Posterior vena cava (tissue), 2 donors: ENCODE results near the gene AGXT. TPM values are rescaled to one million over a fixed set of nuclear protein-coding genes. Genes with fewer than 3 reads are reported as not detected.

Experiments used
- DNase-seq: peaks from one replicate; pipeline ENCODE4 v3.0.0-alpha.2; 2020; ENCODE audit warnings: low spot score
- intact Hi-C, 2 donors: fragments of 100-400 bp; cut with DNase I; formaldehyde crosslinking; loops; one replicate each; pipeline versions ENCODE4 v1.14.1 to v1.14.2; 2022 to 2023
- total RNA-seq, 2 donors: library from RNA; stranded (reverse); fragmentation: NEBNext Ultra II Directional; extraction: Animal tissue kit (Norgen Biotek cat#: 25700); gene quantifications; one replicate each; pipeline ENCODE4 v1.2.1, GENCODE V29; 2021
- donor health status: DM: yes; HTN: yes; CAD: no.
- donor health status: DM: yes; HTN: yes; CAD: no.

Gene AGXT
- total RNA-seq, 2 donors from 2014 or later = not detected

DNA sequence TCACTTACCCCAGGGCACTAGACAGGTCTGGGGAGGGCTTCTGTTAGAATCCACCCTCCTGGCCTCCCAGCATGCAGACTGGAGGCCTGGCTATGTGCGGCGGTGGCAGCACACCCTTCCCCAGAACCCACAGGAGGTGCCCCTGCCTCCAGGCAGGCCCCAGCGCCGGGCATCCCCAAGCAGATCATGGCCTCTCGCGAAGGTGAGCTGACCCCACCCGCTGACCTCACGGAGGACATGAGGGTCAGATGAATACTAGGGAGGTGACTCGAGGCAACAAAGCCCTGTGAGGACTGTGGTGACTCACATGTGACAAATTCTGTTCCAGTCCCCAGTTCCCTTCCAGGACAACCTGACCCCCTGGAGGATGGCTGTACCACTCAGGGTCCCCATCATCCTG, 25.4 kb downstream of the AGXT start:
- intact Hi-C loops = no loop called here
- no peak for DNase-seq

DNA sequence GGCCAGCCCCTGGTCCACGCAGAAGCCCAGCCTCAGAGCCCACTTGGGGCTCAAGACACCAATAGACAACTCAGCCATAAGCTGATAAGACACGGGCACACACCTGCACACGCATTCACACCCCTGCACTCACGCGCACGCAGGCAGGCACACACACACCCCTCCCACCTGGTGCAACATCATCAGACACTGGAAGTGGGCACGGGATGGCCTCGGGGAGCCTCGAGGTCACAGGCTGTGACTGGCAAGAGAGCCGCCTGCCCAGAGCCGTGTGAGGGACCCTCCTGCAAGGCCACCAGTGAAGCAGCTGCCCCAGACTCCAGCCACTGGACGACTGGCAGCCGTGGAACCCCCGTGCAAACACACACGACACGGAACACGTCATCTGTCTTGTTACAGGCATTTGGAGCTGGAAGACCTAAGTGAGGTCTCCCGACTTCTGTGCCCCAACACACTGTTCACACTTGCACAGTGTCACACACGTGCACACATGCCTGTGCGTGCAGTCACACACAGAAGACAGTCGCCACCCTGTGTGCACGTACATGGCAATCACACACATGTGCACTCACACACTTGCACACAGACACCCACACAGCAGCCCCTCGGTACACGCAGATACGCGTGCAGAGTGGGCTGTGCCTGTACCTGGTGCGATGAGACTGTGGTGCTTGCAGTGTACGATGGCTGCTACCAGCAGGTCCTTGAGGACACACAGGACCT, 26.4 kb downstream of the AGXT start:
- intact Hi-C loops = no loop called here
- DNase-seq = no peak

- intact Hi-C loops = no loop called here
- DNase-seq = no peak
Measured at GRCh38 chr2:240895656-240896388, 27.2 kb downstream of the AGXT start, which contains the start of gene MAB21L4. Gene MAB21L4 (minus strand): TSS chr2:240896156. CDS start chr2:240895997, 159 bp downstream.

DNA sequence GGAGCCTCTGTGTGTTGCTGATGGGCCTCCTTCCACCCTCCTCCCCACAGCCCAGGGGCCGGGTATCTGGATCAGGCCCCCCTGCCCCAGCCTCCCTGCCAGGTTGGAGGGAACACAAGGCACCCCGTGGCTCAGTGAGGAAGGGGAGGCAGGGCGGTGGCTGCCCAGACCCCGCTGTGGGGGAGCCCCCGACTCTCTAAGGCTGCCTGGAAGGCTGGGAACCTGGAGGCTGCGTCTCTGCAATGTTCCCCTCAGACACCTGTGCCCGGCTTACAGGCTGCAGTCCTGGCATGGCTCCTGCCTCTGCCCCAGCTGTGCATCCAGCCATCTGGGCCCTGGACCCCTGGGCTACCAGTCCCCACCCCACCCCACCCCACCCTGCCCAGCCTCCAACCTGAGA, 27.8 kb downstream of the AGXT start:
- intact Hi-C loops = no loop called here
- no peak for DNase-seq

DNA sequence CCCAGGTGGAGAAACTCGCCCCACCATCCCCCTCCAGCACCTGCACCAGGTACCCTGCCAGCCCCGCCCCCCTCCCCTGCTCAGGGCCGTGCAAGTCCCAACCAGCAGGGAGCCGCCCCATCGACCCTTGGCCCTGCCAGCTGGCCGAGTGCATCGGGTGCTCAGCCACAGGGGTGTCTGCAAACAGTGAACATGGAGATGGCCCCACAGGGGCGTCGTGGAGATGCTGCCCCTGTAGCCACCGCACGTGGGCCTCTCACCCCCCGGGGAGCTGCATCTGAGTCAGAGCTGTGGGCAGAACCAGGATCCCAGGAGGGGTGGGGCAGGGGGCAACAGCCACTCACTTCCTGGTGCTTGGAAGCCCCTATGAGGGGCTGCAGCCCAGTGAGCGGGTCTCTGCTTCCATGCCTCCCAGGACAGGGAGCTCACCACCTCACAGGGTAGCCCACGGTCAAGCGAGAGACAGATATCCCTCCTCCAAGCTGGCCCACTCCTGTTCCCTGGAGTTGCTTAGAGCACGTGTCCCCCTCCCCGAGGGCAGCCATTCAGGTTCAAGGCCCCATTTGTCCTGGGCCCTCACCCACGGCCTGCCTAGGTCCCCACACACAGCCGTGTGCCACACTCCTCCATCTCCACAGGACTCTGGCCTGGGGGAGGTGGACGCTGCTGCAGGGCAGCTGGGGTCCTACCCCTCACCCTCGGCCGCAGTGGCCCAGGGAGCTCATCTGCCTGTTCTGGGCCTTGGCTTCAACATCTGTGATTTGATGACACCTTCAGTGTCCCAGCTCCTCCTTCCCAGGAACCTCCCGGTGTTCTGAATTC, 28.5 kb downstream of the AGXT start:
- no peak for DNase-seq
- intact Hi-C loops = no loop called here

- no peak for DNase-seq
Measured at GRCh38 chr2:240898108-240898730, 29.6 kb downstream of the AGXT start.

GRCh38 chr2:240898731-240899467, 30.3 kb downstream of the AGXT start:
- DNase-seq = no peak
- intact Hi-C loops = no loop called here

More at GRCh38 chr2:240898108-240898730, 29.6 kb downstream of the AGXT start:
- intact Hi-C loops = no loop called here

DNA sequence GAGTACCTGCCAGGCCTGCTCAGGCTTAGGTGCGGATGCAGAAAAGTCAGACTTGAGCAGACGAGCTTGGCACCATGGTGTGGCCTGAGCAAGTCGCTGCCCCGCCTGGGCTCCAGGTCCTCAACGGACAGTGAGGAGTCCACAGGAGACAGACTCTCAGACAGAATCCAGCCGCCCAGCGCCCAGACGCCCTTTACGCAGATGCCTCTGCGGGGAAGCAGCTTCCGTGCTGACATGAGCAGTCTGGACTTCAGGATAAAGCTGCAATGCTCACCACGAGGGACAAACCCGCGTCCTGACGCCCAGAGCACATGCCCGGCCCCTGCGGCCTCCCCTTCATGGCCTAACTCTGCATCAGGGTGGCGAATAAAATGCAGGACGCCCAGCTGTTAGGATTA, 30.8 kb downstream of the AGXT start:
- no peak for DNase-seq
- intact Hi-C loops = no loop called here

GRCh38 chr2:240900141-240900860, 31.7 kb downstream of the AGXT start:
- intact Hi-C loops = no loop called here
- DNase-seq = no peak

DNA sequence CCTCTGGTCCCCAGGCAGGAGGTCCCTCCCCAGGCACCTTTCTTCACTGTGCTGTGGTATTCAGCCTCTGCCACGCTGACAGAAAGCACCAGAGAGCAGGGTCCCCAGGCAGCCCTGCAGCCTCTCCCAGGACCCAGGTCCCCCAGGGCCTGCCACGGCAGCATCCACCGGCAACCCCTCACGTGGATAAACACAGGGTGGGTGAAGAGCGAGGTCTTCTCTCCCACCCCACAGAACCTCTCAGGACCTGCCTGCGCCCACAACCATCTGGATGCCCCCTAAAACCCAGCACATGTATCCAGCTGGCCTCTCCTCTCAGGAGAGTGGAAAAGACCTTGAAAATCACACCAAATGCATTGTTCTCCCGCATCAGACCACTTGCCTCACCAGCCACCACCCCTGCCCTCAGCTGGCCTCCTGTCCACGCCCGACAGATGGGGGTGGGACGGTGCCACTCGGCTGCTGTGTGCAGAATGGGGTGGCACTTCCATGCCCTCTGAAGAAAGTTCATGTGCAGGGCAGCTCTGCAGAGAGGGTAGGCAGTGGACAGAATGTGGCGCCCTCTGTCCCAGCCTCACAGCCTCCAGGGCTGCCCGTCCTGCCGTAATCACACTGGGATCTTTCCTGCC, 33.5 kb downstream of the AGXT start:
- DNase-seq = no peak
- intact Hi-C loops = no loop called here

DNA sequence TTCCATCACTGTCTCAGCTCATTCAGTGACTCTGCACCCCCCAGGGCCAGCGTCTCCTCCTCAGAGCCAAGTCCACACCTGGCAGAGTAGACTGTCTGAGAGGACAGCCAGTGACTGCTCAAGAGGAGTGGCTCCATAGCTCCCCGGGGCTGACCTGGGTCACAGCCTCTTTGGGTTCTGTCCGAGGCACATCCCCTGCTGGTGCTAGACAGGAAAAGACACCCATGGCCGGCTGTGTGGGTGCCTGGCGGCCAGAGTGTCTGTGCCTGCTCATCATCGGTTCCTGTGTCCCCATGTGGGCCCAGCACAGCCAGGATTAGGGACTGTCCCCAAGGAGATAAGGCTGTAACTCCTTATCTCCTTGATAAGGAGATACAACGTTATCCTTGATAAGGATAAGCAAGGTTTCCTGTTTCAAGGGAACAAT, 34.0 kb downstream of the AGXT start:
- DNase-seq = no peak
- intact Hi-C loops = no loop called here

- intact Hi-C loops = no loop called here
- no peak for DNase-seq
Measured at GRCh38 chr2:240903191-240904060, 34.8 kb downstream of the AGXT start.

- intact Hi-C loops = no loop called here
Measured at GRCh38 chr2:240904216-240905175, 35.9 kb downstream of the AGXT start.

GRCh38 chr2:240905176-240905781, 36.7 kb downstream of the AGXT start:
- intact Hi-C loops = no loop called here
- no peak for DNase-seq

More at GRCh38 chr2:240904216-240905175, 35.9 kb downstream of the AGXT start:
- no peak for DNase-seq
